Adrenal gland (tissue), 5 donors: ENCODE results near the gene MYOT.

Experiments used
- POLR2A ChIP-seq, 2 donors: fragments of 450-650 bp; IDR thresholded peaks; one replicate each; pipeline ENCODE4 v1.6.1; 2017; ENCODE audit warnings: antibody characterized with exemption in 2 of 2, mild to moderate bottlenecking in 2 of 2, moderate library complexity in 1 of 2
- TF ChIP-seq, protein P1 (sequence below), 6 experiments: fragments of 450-650 bp in 4 of 6; fragments of 200-600 bp in 2 of 6; sonication (generic) in 1 of 6; IDR thresholded peaks; 1 replicate in 5 of 6; 2 replicates in 1 of 6; pipeline versions ENCODE4 v1.5.1 to v1.8.0; 2016 to 2021; ENCODE audit warnings: antibody characterized with exemption in 6 of 6, mild to moderate bottlenecking in 2 of 6, moderate library complexity in 1 of 6
- donor health status: DM: no; HTN: no; CAD: no.

GRCh38 chr5:137838976-137839375 is 28.7 kb upstream of the MYOT start:
- TF ChIP-seq, protein P1, sequence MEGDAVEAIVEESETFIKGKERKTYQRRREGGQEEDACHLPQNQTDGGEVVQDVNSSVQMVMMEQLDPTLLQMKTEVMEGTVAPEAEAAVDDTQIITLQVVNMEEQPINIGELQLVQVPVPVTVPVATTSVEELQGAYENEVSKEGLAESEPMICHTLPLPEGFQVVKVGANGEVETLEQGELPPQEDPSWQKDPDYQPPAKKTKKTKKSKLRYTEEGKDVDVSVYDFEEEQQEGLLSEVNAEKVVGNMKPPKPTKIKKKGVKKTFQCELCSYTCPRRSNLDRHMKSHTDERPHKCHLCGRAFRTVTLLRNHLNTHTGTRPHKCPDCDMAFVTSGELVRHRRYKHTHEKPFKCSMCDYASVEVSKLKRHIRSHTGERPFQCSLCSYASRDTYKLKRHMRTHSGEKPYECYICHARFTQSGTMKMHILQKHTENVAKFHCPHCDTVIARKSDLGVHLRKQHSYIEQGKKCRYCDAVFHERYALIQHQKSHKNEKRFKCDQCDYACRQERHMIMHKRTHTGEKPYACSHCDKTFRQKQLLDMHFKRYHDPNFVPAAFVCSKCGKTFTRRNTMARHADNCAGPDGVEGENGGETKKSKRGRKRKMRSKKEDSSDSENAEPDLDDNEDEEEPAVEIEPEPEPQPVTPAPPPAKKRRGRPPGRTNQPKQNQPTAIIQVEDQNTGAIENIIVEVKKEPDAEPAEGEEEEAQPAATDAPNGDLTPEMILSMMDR (IDR thresholded peaks at IDR 0.05), result no peak
- TF ChIP-seq POLR2A (IDR thresholded peaks at IDR 0.05), result no peak
